Measurements from ENCODE around the gene MGAT5. TPM values are rescaled to one million over a fixed set of nuclear protein-coding genes. Genes with fewer than 3 reads are reported as not detected.

The MGAT5 gene
- total RNA-seq, 4 donors from 2014 or later: 32.4 to 65.9 (median 46.6) TPM

- Histone ChIP-seq H3K9me3 (no peaks in the 10 kb centered on the region), H3K4me1 (peaks cover 0 to 11% (median 0%) of the 10 kb centered on the region in 3 donors), H3K27me3 (no peaks in the 10 kb centered on the region), H3K27ac (no peak overlapping the region), H3K4me3 (no peak overlapping the region), H3K36me3 (no peaks in the 10 kb centered on the region)
- TF ChIP-seq, protein P1, sequence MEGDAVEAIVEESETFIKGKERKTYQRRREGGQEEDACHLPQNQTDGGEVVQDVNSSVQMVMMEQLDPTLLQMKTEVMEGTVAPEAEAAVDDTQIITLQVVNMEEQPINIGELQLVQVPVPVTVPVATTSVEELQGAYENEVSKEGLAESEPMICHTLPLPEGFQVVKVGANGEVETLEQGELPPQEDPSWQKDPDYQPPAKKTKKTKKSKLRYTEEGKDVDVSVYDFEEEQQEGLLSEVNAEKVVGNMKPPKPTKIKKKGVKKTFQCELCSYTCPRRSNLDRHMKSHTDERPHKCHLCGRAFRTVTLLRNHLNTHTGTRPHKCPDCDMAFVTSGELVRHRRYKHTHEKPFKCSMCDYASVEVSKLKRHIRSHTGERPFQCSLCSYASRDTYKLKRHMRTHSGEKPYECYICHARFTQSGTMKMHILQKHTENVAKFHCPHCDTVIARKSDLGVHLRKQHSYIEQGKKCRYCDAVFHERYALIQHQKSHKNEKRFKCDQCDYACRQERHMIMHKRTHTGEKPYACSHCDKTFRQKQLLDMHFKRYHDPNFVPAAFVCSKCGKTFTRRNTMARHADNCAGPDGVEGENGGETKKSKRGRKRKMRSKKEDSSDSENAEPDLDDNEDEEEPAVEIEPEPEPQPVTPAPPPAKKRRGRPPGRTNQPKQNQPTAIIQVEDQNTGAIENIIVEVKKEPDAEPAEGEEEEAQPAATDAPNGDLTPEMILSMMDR (IDR thresholded peaks at IDR 0.05): no peak
- TF ChIP-seq POLR2A (IDR thresholded peaks at IDR 0.05): no peak
- TF ChIP-seq POLR2AphosphoS5 (IDR thresholded peaks at IDR 0.05): no peak
- TF ChIP-seq EP300 (IDR thresholded peaks at IDR 0.05): no peak
- no peak for ATAC-seq
- 75 to 100% methylated on average over 3 of the region's 3 CpGs for WGBS, 2 donors (ENCODE audit: low coverage in 1 of 2)
Observed at GRCh38 chr2:134331081-134331480, 77.2 kb downstream of the MGAT5 start.

- Histone ChIP-seq H3K4me1 (peaks cover 0 to 9% (median 0%) of the 10 kb centered on the region in 3 donors), H3K27me3 (no peaks in the 10 kb centered on the region), H3K9me3 (no peaks in the 10 kb centered on the region), H3K36me3 (no peaks in the 10 kb centered on the region), H3K4me3 (no peak overlapping the region), H3K27ac (no peak overlapping the region)
- no peak for TF ChIP-seq POLR2A (IDR thresholded peaks at IDR 0.05)
- no peak for TF ChIP-seq EP300 (IDR thresholded peaks at IDR 0.05)
- TF ChIP-seq, protein P1 (IDR thresholded peaks at IDR 0.05): no peak
- peak; percentile 39 for TF ChIP-seq POLR2AphosphoS5 (IDR thresholded peaks at IDR 0.05)
- no peak for ATAC-seq
- 47 to 53% methylated on average over 3 of the region's 3 CpGs for WGBS, 2 donors (ENCODE audit: low coverage in 1 of 2)
Observed at GRCh38 chr2:134333646-134334189, 79.8 kb downstream of the MGAT5 start.

GRCh38 chr2:134334542-134335353 lies 80.9 kb downstream of the MGAT5 start:
- 47 to 63% methylated on average over 3 of the region's 3 CpGs for WGBS, 2 donors (ENCODE audit: low coverage in 1 of 2)

GRCh38 chr2:134335601-134336000 lies 81.7 kb downstream of the MGAT5 start:
- Histone ChIP-seq H3K36me3 (no peaks in the 10 kb centered on the region), H3K4me3 (no peak overlapping the region), H3K9me3 (no peaks in the 10 kb centered on the region), H3K27ac (no peak overlapping the region), H3K4me1 (peaks cover 0 to 9% (median 0%) of the 10 kb centered on the region in 3 donors), H3K27me3 (no peaks in the 10 kb centered on the region)
- no peak for TF ChIP-seq POLR2A (IDR thresholded peaks at IDR 0.05)
- TF ChIP-seq POLR2AphosphoS5 (IDR thresholded peaks at IDR 0.05): no peak
- 20 to 88% methylated on average over 1 of the region's 1 CpG for WGBS, 2 donors (ENCODE audit: low coverage in 1 of 2)
- no peak for ATAC-seq

More at GRCh38 chr2:134334542-134335353, 80.9 kb downstream of the MGAT5 start:
- no peak for ATAC-seq
- TF ChIP-seq EP300 (IDR thresholded peaks at IDR 0.05) (no peak), POLR2AphosphoS5 (IDR thresholded peaks at IDR 0.05) (no peak), POLR2A (IDR thresholded peaks at IDR 0.05) (no peak)
- TF ChIP-seq, protein P1 (IDR thresholded peaks at IDR 0.05): no peak
- Histone ChIP-seq H3K9me3 (no peaks in the 10 kb centered on the region), H3K27ac (no peak overlapping the region), H3K4me3 (no peak overlapping the region), H3K27me3 (no peaks in the 10 kb centered on the region), H3K4me1 (peaks cover 0 to 9% (median 0%) of the 10 kb centered on the region in 3 donors), H3K36me3 (no peaks in the 10 kb centered on the region)

- Histone ChIP-seq H3K27ac (no peak overlapping the region), H3K36me3 (peaks cover 0 to 1% of the 10 kb centered on the region in 2 donors), H3K9me3 (no peaks in the 10 kb centered on the region), H3K4me3 (no peak overlapping the region), H3K4me1 (peaks cover 0 to 9% (median 0%) of the 10 kb centered on the region in 3 donors), H3K27me3 (no peaks in the 10 kb centered on the region)
- 67 to 90% methylated on average over 3 to 4 of the region's 4 CpGs for WGBS, 2 donors (ENCODE audit: low coverage in 1 of 2)
- TF ChIP-seq, protein P1 (IDR thresholded peaks at IDR 0.05): no peak
- TF ChIP-seq POLR2A (IDR thresholded peaks at IDR 0.05) (no peak), POLR2AphosphoS5 (IDR thresholded peaks at IDR 0.05) (no peak), EP300 (IDR thresholded peaks at IDR 0.05) (no peak)
- no peak for ATAC-seq
Observed at GRCh38 chr2:134336352-134336751, 82.5 kb downstream of the MGAT5 start.
